HTR-8/SVneo (cell line): ENCODE results near the gene JAG1.
A peak's percentile ranks its signal among the peaks of the same experiment; 100 is the strongest.

Experiments
- DNase-seq: peaks from one replicate; pipeline ENCODE4 v3.0.0; 2011; ENCODE audit warnings: low spot score, mixed read lengths; ENCODE audit not compliant: insufficient read length
- FAIRE-seq: peaks from 2 replicates; lab custom pipeline; 2011; peaks lifted over from hg19 to GRCh38; lab: Jason Lieb, UNC

Gene JAG1

DNA sequence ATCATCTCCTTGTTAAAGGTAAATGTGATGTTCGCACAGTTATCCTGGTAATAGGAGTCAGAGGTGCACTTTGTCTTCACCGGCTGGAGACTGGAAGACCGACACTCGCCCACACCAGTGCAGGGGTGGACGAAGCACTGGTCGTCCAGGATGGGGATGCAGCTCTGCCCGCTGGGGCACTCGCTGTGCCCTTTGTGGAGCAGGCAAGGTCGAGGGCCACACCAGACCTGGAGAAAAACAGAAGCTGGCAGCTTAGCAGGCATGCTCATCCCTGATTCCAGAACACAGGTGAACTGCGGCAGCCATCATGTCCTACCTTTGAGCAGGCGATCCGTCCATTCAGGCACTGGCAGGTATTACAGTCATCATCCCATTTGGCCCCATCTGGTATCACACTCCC is 32.3 kb downstream of the JAG1 start:
- no peak for FAIRE-seq

GRCh38 chr20:10640897-10641296 is 32.9 kb downstream of the JAG1 start:
- FAIRE-seq (no peak), DNase-seq (no peak)

More for the DNA sequence above, 32.3 kb downstream of the JAG1 start:
- DNase-seq: no peak

GRCh38 chr20:10639737-10640556 is 33.9 kb downstream of the JAG1 start:
- FAIRE-seq: no peak

DNA sequence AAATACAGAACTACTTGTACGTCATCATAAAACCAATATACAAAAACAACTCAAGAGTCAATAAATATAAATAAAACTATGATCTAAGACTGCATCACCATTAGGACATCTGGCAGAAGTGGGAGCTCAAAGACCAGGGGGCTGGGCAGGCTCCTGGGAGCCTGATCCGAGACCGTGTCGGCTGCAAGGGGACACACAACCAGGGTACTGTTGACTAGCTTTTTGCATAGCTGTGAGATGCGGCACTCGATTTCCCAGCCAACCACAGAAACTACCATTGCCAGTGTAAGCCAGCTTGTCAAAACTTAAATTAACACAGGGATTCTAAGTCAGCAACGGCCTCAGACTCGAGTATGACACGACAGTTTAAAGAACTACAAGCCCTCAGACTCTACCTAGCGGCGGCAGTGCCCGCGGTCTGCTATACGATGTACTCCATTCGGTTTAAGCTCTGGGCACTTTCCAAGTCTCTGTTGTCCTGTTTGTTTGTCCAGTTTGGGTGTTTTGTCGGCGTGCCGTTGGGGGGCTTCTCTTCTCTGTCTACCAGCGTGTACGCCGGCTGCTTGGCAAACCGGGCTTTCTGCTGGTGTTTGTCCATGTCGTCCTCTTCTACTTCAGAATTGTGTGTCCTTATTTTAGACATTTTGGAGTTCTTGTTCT is 34.6 kb downstream of the JAG1 start:
- FAIRE-seq: no peak
- no peak for DNase-seq

More at GRCh38 chr20:10639737-10640556, 33.9 kb downstream of the JAG1 start:
- DNase-seq: no peak

DNA sequence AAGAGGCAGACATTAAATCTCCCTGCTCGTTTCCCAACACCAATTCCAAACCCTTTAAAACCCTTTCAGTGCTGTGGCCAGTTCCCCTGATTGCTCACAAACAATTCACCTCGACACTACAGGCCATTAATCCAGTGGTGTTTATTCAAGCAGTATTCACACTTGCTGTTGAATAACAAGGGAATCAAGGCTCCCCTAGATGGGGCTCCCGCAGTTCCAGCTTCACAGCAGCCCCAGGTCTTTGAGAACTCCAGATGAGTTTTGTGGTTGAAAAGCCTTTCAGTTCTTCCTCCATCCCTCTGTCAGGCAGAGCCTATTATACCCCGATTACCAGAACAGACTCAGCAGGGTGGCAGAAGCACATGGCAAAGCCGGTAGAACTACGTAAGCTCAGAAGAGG is 36.2 kb downstream of the JAG1 start:
- no peak for FAIRE-seq
- DNase-seq: no peak

GRCh38 chr20:10637031-10637559 is 36.7 kb downstream of the JAG1 start:
- DNase-seq: no peak
- FAIRE-seq: no peak

DNA sequence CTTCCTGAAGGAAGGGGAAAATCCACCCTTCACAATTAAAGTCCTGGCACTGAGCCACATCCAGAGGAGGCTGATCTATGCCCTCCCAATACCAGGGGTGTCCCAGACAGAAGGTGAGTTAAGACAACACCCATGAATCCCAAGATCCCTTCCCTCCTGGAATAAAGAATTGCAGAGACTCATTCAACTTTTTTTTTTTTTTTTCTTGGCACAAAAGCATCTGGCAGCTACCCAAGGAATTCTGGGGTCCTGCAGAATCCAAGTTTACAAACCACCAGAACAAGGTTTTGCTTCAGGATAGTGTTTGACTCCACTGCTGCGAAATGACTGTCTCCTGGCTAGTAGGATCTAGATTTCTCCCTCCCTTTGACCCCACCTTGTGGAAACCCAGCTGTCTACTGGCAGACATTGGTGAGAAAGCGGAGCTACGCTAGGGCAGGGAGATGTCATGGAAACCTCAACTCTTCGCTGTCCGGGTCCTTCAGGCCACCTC is 37.4 kb downstream of the JAG1 start:
- FAIRE-seq (no peak), DNase-seq (no peak)

GRCh38 chr20:10635476-10636208 is 38.2 kb downstream of the JAG1 start:
- no peak for DNase-seq
- no peak for FAIRE-seq

DNA sequence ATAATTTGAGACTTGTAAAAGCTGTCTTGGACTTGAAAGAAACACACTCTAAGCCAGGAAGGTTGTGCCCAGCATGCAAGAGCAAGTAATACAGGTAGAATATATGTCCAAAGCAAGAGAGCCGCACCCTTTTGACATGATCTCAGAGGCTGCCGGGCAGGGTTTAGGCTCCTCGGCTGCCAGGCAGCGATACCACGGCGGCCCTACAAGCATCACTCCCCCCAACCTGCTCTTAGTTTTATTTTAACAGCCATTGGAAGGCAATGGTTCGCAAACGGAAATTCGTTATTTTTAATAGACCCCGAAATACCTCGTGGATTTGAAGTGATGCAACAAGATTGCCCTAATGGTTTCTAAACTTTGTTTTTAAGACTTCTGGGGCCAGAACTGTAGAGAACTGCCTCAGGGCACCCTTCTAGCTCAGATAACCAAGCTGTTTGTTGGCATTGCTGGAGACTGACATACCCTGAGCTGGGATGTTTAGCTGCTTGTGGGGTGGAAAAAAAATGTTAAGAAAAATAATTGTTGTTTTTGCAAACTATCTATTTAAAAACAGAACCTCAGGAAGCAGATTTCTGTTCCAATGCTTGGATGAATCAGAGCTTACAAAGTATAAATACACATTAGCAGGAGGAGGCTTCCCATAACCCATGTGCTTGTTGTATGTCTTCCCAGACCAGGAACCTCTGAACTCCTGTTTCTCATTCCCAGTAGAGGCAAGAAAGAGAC is 39.0 kb downstream of the JAG1 start:
- FAIRE-seq (no peak), DNase-seq (no peak)

DNA sequence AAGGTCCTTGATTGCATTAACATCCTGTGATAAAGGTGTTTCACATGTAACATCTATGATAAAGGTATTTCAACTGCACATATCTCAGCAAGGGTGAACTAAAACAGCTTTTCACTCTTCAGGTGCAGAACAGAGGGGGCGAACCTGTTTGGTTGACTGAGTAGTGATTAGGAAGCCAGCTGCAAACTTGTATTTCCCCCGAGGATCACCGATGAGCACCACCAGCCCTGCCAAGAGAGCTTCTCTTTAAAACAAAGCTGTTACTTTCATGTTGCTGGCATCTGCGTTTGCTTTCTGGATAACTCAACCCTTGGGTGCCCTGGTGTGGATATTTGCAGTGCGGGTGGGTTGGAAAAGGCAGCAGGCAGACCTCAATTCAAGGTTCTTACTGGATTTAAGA is 39.6 kb downstream of the JAG1 start:
- no peak for DNase-seq
- no peak for FAIRE-seq

DNA sequence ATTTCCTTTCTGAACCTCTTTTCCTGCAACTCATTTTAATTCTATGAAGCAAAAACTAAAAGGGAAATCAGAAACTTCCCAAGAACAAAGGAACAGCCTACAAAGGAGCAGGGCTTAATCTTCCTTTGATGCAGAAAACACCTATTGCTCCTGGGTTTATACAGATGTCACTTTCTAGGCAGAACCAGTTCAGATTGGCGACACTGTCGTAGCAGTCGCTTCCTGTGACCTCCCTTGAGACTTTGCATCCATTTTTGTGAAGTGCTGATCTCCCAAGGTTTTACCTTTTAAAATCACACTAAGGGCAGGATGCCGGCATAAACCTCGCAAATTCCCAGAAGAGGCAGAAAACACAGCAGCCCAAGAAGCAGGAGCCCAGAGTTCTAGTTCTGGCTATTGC is 40.1 kb downstream of the JAG1 start:
- FAIRE-seq: no peak

DNA sequence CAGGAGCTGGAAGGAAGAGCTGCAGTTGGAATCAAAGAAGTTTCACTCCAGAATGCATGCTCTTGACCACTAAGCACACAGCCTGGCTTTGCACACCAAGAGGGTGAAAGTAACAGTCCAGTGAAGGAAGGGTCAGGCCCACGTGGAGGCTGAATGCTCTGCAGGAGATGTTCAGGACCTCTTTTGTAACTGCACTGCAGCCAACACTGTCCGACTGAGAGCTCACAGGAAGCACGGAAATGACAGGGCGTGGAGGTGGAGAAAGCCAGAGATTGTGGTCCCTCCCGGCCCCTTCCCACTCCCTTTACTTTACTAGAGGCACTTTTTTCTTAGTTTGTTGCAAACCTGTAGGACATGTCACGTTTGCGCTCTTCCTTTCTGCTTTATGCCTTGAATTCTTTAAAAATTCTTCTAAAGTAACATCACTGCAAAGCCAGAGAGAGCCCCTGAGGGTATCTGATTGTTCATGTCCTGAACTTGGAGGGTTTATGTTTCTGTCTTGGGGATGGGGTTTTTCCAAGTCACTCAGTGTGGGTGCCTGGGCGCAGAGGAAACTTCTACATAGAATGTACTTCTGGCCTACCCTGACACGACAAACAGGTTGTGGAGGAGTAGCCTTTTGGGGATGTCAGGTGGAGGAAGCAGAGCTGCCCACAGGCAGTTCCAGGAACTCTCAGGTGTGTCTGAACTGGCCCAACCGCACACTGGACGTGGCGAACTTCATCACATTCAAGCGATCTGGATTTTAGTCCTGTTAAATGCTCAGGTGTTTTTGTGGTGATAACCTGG is 40.9 kb downstream of the JAG1 start:
- no peak for DNase-seq
- no peak for FAIRE-seq

More for the DNA sequence above, 40.1 kb downstream of the JAG1 start:
- DNase-seq: no peak

GRCh38 chr20:10631126-10631525 is 42.7 kb downstream of the JAG1 start:
- FAIRE-seq: no peak
- DNase-seq: no peak

DNA sequence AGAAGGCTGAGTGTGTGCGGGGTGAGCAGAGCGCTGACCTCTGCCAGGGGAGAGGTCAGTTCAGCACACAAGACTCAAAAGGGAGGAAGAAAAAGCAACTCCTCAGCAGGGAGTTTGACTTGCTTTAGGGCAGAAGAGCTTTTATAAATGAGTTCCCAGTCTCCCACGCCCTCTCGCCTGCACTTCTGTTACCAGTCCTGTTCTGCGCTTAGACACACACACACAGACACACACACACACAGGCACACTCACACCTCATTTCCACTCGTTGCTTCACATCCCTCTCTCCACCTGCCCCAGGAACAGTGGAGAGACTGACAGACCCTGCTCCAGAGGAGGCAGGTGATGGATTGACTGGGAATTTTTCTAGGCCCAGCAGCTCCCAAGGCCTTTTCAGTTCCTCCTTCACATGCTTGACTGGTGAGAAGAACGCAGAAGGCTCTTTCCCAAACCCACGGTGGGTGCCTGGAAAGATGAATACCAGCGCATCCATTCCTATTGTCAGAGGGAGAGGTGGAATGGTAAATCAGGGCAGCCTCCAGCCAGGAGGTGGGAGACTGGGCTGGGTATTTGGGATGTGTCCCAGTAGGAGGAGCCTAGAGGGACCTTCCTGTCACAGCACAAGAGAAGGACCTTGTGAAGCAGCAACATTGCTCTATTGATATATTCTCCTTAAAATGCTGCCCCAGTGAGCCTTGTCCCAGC is 43.7 kb downstream of the JAG1 start:
- DNase-seq (no peak), FAIRE-seq (peak; percentile 28)

DNA sequence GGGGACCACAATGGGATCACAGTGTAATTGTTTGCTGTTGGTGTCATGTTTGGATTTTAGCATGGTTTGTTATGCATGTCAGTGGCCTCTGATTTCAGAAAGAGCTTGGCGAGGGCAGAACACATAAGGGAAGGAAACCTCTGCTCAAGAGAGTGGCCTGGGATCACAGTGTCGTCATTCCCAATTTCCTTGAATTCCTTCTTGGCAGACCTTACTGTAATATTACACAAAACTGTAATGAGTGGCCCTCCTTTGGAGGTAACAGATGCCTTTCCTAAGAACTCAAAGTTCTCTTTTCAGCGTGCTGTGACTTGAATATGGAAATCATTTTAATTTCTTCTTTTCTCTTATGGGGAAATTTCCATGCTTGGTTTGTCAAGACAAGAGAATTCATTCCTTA is 46.9 kb downstream of the JAG1 start:
- FAIRE-seq (no peak), DNase-seq (no peak)

DNA sequence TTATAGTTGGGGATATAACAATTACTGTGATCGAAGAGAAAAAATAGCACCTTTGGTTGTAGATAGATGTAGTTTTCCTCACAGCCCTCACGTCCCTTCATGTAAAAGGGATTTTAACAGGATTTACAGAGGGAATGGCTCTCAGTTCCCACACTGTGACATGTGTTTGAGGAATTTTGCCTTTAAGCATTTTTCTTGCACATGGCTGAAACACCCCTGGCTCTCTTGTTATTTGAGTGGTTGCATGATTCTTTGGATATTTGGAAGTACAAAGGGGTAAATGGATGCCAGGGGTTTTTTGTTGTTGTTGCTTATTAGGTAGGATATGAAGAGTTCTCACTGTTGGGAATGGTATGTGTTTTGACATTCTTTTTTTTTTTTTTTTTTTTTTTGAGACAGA is 48.2 kb downstream of the JAG1 start:
- DNase-seq (no peak), FAIRE-seq (no peak)

DNA sequence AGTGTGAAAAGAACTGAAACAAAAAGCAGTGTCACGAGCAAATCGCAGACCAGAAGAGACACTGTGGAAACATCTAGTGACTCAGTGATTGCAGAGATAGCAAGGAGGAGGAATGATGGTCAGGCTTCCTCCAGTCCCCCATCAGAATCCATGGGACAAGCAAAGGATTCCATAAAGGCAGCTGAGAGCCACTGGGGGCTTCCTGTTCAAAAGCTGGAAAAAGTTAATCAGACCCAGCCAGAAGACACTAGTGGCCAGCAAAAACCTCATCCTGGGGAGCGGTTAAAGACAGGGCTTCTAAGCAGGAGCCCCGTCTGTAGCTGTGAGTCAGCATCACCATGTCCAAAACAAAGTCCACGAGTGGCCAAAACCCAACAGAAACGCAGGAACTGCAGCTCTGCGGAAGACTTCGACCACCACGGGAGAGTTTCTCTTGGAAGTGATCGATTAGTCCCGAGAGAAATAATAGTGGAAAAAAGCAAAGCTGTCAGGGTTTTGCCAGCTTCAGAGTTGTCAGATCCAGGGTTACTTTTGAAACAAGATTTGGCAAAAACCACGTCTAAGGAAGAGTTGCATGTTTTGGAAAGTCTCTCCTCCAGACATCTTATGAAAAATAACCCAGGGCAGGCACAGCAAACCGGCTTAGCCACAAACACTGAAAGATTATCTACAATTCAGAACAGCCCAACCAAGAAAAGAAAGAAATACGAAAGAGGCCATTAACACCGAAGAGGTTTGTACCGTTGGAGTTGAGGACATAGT is 51.0 kb downstream of the JAG1 start:
- no peak for DNase-seq
- no peak for FAIRE-seq

GRCh38 chr20:10621149-10621548 is 52.6 kb downstream of the JAG1 start:
- DNase-seq (no peak), FAIRE-seq (no peak)
